ENCODE measurements around the gene MSI1. TPM values are rescaled to one million over a fixed set of nuclear protein-coding genes. Genes with fewer than 3 reads are reported as not detected.

Gene MSI1
- total and polyA plus RNA-seq, 10 of the 15 experiments (the other 5 are each of a cell fraction or from before 2014, with no cell fraction given): 0.04 TPM; not detected in 9

DNA sequence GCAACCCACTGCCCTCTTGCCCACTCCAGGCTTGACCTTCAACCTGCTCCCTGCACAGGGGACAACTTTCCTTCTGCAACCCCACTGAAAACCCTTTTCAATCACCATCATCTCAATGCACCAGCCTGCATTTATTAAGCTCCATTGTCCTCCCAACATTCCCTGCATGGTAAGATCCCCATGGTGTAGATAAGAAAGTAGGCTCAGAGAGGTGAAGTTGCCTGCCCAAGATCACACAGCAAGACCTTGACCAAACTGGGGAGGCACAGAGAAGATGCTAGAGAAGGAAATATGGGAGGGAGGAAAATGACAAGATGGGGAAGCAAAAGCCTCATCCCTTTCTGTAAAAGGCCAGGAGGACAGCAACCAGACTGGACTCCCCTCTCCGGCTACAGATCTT is 9.8 kb downstream of the MSI1 start:
- Histone ChIP-seq H2AFZ (ENCODE audit: control insufficient read depth, low read depth, low read length) (no peak overlapping the region), H3K9ac (ENCODE audit: control insufficient read depth, insufficient read depth, low read length) (no peak overlapping the region), H3K27ac (ENCODE audit: control insufficient read depth, insufficient read depth) (no peak overlapping the region), H3K36me3 (ENCODE audit: control insufficient read depth in 2 of 2, insufficient read depth in 2 of 2, low read length in 1 of 2) (no peaks in the 10 kb centered on the region), H3K27me3 (replicated peaks in 1 of 2; ENCODE audit: control insufficient read depth in 2 of 2, insufficient read depth in 2 of 2, low read length in 1 of 2) (peaks cover 0 to 1% of the 10 kb centered on the region in 2 experiments; a peak in 1 of 4 replicates), H3K4me3 (no peak overlapping the region), H3K79me2 (ENCODE audit: control insufficient read depth, insufficient read depth, low read length) (no peaks in the 10 kb centered on the region), H3K4me2 (ENCODE audit: control insufficient read depth, insufficient read depth) (no peak overlapping the region), H3K4me1 (ENCODE audit: control insufficient read depth, insufficient read depth, low read length) (no peaks in the 10 kb centered on the region), H4K20me1 (ENCODE audit: control insufficient read depth, insufficient read depth) (no peaks in the 10 kb centered on the region), H3K9me3 (replicated peaks; ENCODE audit: control insufficient read depth, insufficient read depth, low read length) (no peaks in the 10 kb centered on the region)
- RAD21 ChIA-PET (ENCODE audit: unreplicated experiment): no interaction called here
- FAIRE-seq (no peak), ATAC-seq (no peak), DNase-seq (ENCODE audit: low read depth, low spot score) (no peak)
- BruUV-seq (replicated peaks): no TSS peak
- SMC1A ChIA-PET (ENCODE audit: uncharacterized antibody, unreplicated experiment): no interaction called here
- CTCF ChIA-PET: no interaction called here
- POLR2A ChIA-PET: no interaction called here
- WGBS (ENCODE audit: insufficient coverage, insufficient replicate concordance, low lambda C conversion rate, missing lambda C conversion rate): 31% methylated on average over 1 of the region's 1 CpG
- in situ Hi-C loops (cut with MboI) (loop anchor here (5.0 kb wide), 1 partner anchor 73 kb away; no protein-coding TSS in a partner anchor), intact Hi-C loops (cut with micrococcal nuclease; ENCODE audit: unreplicated experiment) (no loop called here)
- TF ChIP-seq SUPT20H (IDR thresholded peaks at IDR 0.05; ENCODE audit: borderline replicate concordance, control insufficient read depth, low read depth, low read length) (no peak), RFX5 (IDR thresholded peaks at IDR 0.05; ENCODE audit: low read depth, low read length) (no peak), SMAD5 (IDR thresholded peaks at IDR 0.05; ENCODE audit: low read depth) (no peak), ETV6 (conservative IDR thresholded peaks at IDR 0.05 in 1 of 2, IDR thresholded peaks at IDR 0.05 in 1 of 2; ENCODE audit: borderline replicate concordance in 1 of 2, low read depth in 1 of 2) (no peak), SRF (IDR thresholded peaks at IDR 0.05; ENCODE audit: low read depth in 2 of 2, low read length in 2 of 2) (no peak)

DNA sequence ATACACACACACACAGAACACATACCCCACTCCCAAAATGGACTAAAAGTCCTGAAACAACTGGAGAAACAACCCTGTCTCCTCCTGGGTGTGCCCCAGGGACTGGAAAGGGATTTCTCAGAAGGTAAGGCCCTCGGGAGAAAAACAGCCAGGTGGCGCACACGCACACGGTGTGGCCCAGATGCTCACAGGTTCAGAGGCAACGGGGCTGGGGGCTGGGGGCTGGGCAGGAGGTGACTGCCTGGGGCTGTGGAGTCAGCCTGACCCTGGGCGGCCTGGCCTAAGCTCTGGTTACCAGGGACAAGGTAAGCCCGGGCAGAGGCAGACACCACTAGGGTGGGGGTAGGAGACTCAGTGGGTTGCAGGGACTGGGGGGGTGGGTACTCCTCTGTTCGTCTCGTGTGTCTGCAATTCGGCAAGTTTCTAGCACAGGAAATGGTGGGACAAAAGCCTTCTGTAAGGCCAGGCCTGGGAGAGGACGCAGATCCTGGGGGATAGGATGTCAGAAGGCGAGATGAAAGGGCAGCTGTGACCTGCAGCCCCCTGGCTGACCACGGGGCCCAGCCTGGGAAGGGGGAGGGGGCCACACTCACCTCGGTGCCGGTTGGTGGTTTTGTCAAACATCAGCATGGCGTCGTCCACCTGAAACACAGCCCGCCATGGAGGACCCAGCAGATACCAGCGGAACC is 10.4 kb downstream of the MSI1 start:
- no peak overlapping the region for H3K4me2 ChIP-seq (ENCODE audit: control insufficient read depth, insufficient read depth)
- no peak overlapping the region for H3K27ac ChIP-seq (ENCODE audit: control insufficient read depth, insufficient read depth)
- no peak overlapping the region for H3K9ac ChIP-seq (ENCODE audit: control insufficient read depth, insufficient read depth, low read length)
- no peaks in the 10 kb centered on the region for H3K4me1 ChIP-seq (ENCODE audit: control insufficient read depth, insufficient read depth, low read length)
- no peaks in the 10 kb centered on the region for H3K9me3 ChIP-seq (replicated peaks; ENCODE audit: control insufficient read depth, insufficient read depth, low read length)
- H3K4me3 ChIP-seq: no peak overlapping the region
- no peaks in the 10 kb centered on the region for H3K79me2 ChIP-seq (ENCODE audit: control insufficient read depth, insufficient read depth, low read length)
- no TSS peak for BruUV-seq (replicated peaks)
- H3K36me3 ChIP-seq (ENCODE audit: control insufficient read depth in 2 of 2, insufficient read depth in 2 of 2, low read length in 1 of 2): no peaks in the 10 kb centered on the region
- SMC1A ChIA-PET (ENCODE audit: uncharacterized antibody, unreplicated experiment): no interaction called here
- H4K20me1 ChIP-seq (ENCODE audit: control insufficient read depth, insufficient read depth): no peaks in the 10 kb centered on the region
- in situ Hi-C loops (cut with MboI): loop anchor here (5.0 kb wide), 1 partner anchor 74 kb away; no protein-coding TSS in a partner anchor
- no peak for ATAC-seq
- CTCF ChIA-PET: no interaction called here
- no peak for TF ChIP-seq TCF7 (IDR thresholded peaks at IDR 0.05; ENCODE audit: borderline replicate concordance)
- no peak for TF ChIP-seq CBX5 (IDR thresholded peaks at IDR 0.05; ENCODE audit: low read depth)
- TF ChIP-seq, protein P1, sequence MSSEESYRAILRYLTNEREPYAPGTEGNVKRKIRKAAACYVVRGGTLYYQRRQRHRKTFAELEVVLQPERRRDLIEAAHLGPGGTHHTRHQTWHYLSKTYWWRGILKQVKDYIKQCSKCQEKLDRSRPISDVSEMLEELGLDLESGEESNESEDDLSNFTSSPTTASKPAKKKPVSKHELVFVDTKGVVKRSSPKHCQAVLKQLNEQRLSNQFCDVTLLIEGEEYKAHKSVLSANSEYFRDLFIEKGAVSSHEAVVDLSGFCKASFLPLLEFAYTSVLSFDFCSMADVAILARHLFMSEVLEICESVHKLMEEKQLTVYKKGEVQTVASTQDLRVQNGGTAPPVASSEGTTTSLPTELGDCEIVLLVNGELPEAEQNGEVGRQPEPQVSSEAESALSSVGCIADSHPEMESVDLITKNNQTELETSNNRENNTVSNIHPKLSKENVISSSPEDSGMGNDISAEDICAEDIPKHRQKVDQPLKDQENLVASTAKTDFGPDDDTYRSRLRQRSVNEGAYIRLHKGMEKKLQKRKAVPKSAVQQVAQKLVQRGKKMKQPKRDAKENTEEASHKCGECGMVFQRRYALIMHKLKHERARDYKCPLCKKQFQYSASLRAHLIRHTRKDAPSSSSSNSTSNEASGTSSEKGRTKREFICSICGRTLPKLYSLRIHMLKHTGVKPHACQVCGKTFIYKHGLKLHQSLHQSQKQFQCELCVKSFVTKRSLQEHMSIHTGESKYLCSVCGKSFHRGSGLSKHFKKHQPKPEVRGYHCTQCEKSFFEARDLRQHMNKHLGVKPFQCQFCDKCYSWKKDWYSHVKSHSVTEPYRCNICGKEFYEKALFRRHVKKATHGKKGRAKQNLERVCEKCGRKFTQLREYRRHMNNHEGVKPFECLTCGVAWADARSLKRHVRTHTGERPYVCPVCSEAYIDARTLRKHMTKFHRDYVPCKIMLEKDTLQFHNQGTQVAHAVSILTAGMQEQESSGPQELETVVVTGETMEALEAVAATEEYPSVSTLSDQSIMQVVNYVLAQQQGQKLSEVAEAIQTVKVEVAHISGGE (CRISPR knock-in tag; IDR thresholded peaks at IDR 0.05): no peak
- no peak overlapping the region for H2AFZ ChIP-seq (ENCODE audit: control insufficient read depth, low read depth, low read length)
- RAD21 ChIA-PET (ENCODE audit: unreplicated experiment): no interaction called here
- peaks cover 0 to 2% of the 10 kb centered on the region in 2 experiments; a peak in 1 of 4 replicates for H3K27me3 ChIP-seq (replicated peaks in 1 of 2; ENCODE audit: control insufficient read depth in 2 of 2, insufficient read depth in 2 of 2, low read length in 1 of 2)
- WGBS (ENCODE audit: insufficient coverage, insufficient replicate concordance, low lambda C conversion rate, missing lambda C conversion rate): 25% methylated on average over 18 of the region's 19 CpGs
- intact Hi-C loops (cut with micrococcal nuclease; ENCODE audit: unreplicated experiment): no loop called here
- no peak for DNase-seq (ENCODE audit: low read depth, low spot score)
- POLR2A ChIA-PET: no interaction called here
- FAIRE-seq: no peak

All from GM12878 (cell line).